Body of pancreas (tissue), 4 donors: Measurements from ENCODE around the gene CNPY1.
"Not testable (repeated sequence)": the region's sequence is repeated elsewhere in the genome, so short reads cannot be mapped to it uniquely, and the experiment has no call there.

Experiments
- POLR2A ChIP-seq, 3 donors: fragments of 450-650 bp; IDR thresholded peaks; one replicate each; pipeline ENCODE4 v1.6.1; 2016; ENCODE audit warnings: antibody characterized with exemption in 3 of 3, mild to moderate bottlenecking in 2 of 3
- TF ChIP-seq, protein P1 (sequence below), 7 experiments: fragments of 450-650 bp in 4 of 7; fragments of 200-600 bp in 3 of 7; sonication (generic) in 3 of 7; IDR thresholded peaks; one replicate each; pipeline ENCODE4 v1.5.1; 2016 to 2019; ENCODE audit warnings: antibody characterized with exemption in 7 of 7

DNA sequence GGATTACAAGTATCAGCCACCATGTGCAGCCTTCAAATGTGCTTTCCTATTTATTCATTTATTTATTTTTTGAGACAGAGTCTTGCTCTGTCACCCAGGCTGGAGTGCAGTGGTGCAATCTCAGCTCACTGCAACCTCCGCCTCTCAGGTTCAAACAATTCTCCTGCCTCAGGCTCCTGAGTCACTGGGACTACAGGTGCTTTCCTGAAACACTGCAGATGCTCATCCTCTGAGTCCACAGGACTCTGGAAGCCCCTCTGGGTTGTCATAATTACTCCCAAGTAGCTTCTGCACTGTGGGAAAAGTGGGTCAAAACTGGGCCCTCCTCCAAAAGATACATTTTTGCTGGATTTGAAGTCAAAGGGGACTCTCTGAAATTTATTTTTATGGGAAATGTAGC, at the start of gene CNPY1:
- TF ChIP-seq POLR2A (IDR thresholded peaks at IDR 0.05), result not testable (repeated sequence)
- TF ChIP-seq, protein P1, sequence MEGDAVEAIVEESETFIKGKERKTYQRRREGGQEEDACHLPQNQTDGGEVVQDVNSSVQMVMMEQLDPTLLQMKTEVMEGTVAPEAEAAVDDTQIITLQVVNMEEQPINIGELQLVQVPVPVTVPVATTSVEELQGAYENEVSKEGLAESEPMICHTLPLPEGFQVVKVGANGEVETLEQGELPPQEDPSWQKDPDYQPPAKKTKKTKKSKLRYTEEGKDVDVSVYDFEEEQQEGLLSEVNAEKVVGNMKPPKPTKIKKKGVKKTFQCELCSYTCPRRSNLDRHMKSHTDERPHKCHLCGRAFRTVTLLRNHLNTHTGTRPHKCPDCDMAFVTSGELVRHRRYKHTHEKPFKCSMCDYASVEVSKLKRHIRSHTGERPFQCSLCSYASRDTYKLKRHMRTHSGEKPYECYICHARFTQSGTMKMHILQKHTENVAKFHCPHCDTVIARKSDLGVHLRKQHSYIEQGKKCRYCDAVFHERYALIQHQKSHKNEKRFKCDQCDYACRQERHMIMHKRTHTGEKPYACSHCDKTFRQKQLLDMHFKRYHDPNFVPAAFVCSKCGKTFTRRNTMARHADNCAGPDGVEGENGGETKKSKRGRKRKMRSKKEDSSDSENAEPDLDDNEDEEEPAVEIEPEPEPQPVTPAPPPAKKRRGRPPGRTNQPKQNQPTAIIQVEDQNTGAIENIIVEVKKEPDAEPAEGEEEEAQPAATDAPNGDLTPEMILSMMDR (IDR thresholded peaks at IDR 0.05), result not testable (repeated sequence)
